GM04503 (cell line): ENCODE results near the gene RSAD2.

ENCODE experiments used
- DNase-seq: peaks from one replicate; pipeline ENCODE4 v3.0.0-alpha.2; 2012; ENCODE audit warnings: low read depth

The RSAD2 gene

GRCh38 chr2:6905668-6906067 lies 28.1 kb downstream of the RSAD2 start:
- no peak for DNase-seq

- DNase-seq: no peak
These were observed 28.7 kb downstream of the RSAD2 start for GRCh38 chr2:6906165-6906741.

GRCh38 chr2:6908291-6908690 lies 30.7 kb downstream of the RSAD2 start:
- DNase-seq: no peak

- DNase-seq: no peak
These were observed 32.1 kb downstream of the RSAD2 start for GRCh38 chr2:6909431-6910385.

DNA sequence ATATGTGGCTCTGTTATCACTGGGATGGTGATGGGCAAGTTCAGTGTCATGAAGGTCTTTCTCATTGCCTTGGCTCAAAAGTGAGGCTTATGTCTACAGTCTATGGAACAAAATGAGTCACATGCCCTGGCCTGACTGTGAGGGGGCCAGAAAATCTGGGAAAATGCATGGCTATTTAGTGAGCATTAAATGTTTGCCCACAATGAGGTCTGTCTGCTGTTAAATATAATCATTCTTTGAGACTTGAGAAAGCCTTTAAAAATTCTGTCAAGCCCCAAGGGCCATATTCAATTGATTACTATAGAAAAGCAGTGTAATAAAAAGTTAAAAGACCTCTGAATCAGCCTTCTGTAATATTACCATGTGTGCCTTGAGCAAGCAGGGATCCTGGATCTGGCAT lies 34.1 kb downstream of the RSAD2 start:
- DNase-seq: no peak

GRCh38 chr2:6913415-6914157 lies 36.0 kb downstream of the RSAD2 start:
- no peak for DNase-seq

DNA sequence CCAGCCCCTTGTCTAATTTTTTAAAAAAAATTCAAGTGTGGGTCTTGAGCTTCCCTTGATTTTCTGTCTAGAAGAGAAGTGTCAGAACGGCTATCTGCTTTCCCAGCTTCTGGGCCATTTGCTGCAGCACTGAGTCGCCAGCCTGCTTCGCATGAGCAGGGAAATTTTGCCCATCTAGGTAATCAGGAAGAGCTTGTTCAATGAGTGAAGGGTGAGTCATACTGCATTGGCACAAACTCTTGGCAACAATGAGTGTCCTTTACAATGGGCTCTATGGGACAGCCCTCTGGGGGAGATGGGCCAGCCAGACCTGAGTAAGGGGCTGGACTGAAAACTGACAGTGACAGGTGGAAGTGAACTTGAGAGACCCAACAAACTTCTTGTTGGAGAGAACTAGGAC lies 37.3 kb downstream of the RSAD2 start:
- no peak for DNase-seq

- no peak for DNase-seq
These were observed 37.8 kb downstream of the RSAD2 start for GRCh38 chr2:6915399-6915798.

DNA sequence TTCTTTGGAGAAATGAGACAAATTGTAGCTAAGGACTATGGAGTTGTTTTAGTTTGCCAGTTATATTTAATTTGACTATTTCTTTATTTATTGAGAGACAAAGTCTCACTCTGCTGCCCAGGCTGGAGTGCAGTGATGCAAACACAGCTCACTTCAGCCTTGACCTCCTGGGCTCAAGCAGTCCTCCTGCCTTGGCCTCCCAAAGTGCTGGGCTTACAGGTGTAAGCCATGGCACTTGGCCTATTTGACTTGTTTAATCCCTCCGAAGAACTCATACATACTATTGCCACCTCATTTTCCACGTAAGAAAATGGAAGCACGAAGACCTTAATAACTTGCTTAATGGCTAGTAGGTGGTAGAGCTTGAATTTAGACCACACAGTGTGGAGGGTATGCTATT lies 38.6 kb downstream of the RSAD2 start:
- no peak for DNase-seq

DNA sequence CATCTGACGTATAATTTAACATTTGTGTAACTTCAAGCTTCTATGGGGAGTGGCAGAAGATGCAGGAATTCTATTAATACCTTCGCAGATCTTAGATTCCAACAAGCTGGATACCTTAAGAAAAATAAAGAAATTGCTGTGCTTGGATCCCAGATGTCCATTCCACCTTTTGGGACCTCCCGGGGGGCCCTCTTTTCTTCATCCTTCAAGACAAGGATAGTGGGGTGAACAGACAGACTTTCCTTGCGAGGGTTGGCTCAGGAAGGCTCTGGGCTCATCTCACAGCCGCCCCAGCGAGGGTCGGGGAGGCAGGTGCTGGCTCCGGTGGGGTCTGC lies 39.1 kb downstream of the RSAD2 start:
- DNase-seq: no peak

- no peak for DNase-seq
These were observed 39.6 kb downstream of the RSAD2 start, which contains the start of gene RNF144A for GRCh38 chr2:6917071-6917760. Gene RNF144A, plus strand, starts transcription at chr2:6917412. Its CDS starts 79,515 bp downstream, at chr2:6996927.

DNA sequence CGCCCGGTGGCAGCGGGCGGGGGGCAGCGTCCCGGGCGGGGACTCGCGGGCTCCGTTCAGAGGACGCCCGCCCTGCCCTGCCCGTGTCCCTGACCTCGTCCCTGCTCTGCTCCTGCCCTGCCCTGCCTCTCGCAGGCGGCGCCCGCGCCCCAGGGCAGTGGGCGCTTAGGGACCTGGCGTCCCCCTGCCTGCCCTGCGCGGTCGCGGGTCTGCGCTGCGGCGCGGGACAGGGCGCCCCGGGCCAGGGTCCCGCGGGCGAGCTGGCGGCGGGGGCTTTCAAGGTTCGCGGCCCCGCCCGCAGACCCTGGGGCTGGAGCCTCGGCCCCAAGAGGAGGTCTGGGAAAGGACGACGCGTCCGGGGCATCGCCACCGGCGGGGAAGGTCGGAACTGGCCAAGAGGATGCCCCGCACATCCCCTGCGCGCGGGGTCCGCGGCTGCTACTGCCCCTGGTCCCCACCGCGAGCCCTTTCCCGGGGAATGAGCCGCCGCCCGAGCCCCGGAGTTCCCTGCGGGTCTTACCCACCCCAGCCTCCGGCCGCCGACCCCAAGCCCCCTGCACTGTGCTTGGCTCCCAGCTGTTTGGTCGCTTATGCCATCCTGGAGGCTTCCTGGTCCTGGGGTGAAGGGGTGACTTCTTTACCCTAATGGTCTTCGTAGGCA lies 40.3 kb downstream of the RSAD2 start:
- no peak for DNase-seq

DNA sequence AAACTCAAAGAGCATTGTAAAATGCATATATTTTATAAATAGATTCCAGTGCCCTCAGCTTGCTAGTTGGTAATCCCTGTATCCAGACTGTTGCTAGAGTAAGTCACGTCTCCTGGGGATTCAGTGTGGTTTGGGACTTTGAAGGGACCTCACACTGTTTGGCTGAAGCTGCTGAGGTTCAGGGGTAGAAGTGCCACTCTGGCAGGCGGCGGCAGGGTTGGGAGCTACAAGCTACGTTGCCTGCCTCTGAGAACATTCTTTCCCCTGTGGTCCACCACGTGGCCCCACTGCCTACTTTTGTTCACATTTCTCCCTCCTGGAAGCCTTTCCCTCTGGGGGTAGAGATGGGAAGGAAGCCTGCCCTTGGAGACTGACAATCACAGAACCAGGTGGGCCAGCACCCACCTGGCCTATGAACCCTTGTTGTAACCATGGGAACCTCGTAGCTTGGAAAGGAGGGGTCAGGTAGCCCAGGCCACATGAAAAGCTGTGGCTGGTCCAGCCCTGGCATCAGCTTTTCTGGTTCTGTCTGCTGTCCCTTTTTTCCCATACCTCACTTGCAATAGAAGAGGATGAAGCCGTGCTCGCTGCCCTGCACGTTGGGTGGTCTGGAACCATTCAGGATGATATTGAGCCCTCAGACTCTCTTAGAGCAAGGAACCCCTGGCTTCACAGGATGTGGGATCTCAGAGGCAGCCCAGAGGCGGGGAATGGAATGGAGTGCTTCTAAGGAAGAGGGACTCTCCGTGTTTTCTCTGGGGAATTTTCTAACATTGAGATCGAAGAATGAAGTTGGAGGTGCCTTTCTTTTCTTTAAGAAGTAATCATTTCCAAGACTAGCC lies 42.5 kb downstream of the RSAD2 start:
- DNase-seq: no peak

GRCh38 chr2:6920743-6921064 lies 43.1 kb downstream of the RSAD2 start:
- DNase-seq: no peak

DNA sequence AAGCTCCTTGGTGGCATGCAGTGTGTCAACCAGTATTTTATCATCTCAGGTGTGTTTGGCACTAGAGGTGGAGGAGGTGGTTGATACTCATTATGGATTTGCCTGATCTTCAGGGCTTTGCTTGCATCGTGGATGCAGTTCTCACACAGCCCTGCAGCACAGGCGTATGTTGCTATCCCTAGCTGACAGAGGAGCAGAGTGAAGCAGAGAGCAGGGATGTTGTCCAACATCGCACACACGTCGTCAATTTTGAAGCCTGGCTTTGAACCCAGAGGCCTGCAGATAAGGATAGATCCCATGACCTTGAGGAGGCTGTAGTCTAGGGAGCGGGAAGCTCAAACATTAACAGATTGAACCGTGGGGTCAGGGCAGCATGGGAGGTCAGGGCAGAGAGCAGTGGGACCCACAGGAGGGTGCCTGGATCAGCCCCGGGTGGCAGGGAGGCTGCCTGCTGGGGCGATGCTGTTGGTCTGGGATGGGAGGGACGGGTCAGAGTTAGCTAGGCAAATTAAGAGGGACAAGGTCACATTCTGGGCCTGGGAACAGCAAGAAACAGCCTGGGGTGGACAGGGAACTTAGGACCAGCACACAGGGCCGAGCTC lies 43.8 kb downstream of the RSAD2 start:
- DNase-seq: no peak

- no peak for DNase-seq
These were observed 44.7 kb downstream of the RSAD2 start for GRCh38 chr2:6922201-6922656.

GRCh38 chr2:6923319-6923718 lies 45.7 kb downstream of the RSAD2 start:
- no peak for DNase-seq

DNA sequence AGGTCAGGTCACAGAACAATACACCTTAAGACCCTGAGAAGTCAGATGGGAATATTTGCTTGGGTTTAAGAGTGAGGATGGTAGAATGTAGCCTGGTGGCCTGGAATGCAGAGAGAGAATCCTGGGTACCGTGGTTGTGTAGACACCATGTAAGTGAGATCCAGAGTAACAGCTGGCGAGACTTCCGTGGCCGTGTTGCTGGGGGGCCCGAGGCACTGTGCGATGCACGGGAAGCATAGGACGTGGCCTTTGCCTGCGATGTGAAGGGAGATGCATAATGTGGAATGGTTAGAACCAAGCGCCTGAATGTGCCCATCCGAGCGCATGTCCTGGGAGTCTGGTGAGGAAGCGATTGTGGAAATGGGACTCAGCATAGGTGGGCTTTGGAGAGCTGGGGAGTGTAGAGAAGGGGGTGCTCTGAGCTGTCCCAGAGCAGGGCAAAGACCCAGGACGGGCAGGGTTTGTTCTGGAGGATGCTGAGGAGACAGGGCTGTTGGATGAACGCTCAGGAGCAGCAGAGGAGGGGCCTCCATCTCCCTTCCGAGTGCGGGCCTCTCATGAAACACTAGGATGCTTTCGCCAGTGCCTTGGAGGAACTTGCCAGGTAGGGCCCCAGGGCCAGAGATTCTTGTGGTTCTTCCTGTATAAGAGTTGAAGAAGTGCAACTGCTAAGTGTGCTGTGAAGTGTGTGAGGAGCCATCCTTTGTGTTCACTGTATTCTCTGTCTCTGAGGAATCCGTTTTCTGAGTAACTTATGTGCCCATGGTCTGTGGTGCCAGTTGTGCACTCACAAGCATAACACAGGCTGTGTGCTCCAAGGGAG lies 46.7 kb downstream of the RSAD2 start:
- DNase-seq: no peak

DNA sequence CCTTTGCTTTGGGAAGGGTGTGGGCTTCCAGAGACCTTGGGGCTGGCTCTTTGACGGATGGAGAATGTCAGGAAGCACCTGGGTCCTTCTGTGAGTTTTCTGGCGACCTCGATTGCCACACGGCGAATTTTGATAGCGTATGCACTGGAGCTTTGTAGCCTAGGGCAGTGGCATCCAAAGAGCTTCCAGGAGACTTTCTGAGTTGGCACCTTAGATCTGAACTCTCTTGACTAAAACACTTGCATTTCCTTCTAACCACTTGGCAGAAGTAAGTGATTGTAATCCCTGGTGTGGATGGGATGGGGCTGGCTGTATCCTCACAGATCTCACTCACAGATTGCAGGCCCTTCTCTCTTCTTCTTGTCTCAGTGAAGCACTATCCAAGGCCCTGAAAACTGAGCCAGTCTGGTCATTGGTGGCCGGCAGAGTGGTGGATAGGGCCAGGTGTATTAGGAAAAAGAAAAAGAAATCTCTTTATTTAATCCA lies 47.4 kb downstream of the RSAD2 start:
- no peak for DNase-seq
